A549 (cell line): ENCODE measurements around the gene CCDC146. TPM values are rescaled to one million over a fixed set of nuclear protein-coding genes. Genes with fewer than 3 reads are reported as not detected.

ENCODE experiments used
- ATAC-seq, 2 experiments: fragments of 200-7000 bp in 1 of 2; fragments of >200 bp in 1 of 2; cut with Nextera tagmentation in 1 of 2; cut with Tn5 transposase in 1 of 2; 3 replicates each; pipeline versions ENCODE4 v1.8.0 to v1.9.1; 2018 to 2020; ENCODE audit warnings: mild to moderate bottlenecking in 1 of 2, moderate library complexity in 1 of 2
- CTCF ChIA-PET: fragments of 300-600 bp; sonication (Branson Sonifier 250); formaldehyde crosslinking; extraction: SDS; loops from one replicate; lab custom pipeline; 2021; ENCODE audit warnings: antibody characterized with exemption, inconsistent platforms; lab: Yijun Ruan, JAX
- POLR2A ChIA-PET: fragments of 350-600 bp; formaldehyde crosslinking; extraction: SDS; loops from one replicate; lab custom pipeline; 2021; ENCODE audit warnings: antibody characterized with exemption, inconsistent platforms; lab: Yijun Ruan, JAX
- DNase-seq, 2 experiments: peaks; one replicate each; pipeline versions ENCODE4 v3.0.0 to v3.0.0-alpha.2; 2011 to 2016; ENCODE audit warnings: low read depth in 1 of 2, low spot score in 1 of 2
- FAIRE-seq: peaks from 2 replicates; lab custom pipeline; 2011; peaks lifted over from hg19 to GRCh38; lab: Jason Lieb, UNC
- H3K27ac ChIP-seq, 2 experiments: fragments of >200 bp; sonication (Bioruptor Twin); formaldehyde crosslinking; 3 replicates each; pipeline ENCODE4 v1.5.1; 2016 to 2017
- H3K4me1 ChIP-seq: fragments of >200 bp; sonication (Bioruptor Twin); formaldehyde crosslinking; 3 replicates; pipeline ENCODE4 v1.6.1; 2016
- H3K4me2 ChIP-seq: fragments of >200 bp; sonication (Bioruptor Twin); formaldehyde crosslinking; 3 replicates; pipeline ENCODE4 v1.6.1; 2016
- H3K4me3 ChIP-seq: fragments of >200 bp; sonication (Bioruptor Twin); formaldehyde crosslinking; 3 replicates; pipeline ENCODE4 v1.5.1; 2016
- H3K9me3 ChIP-seq: fragments of >200 bp; sonication (Bioruptor Twin); formaldehyde crosslinking; 3 replicates; pipeline ENCODE4 v1.6.1; 2016
- CHD2 ChIP-seq: fragments of 150-350 bp; IDR thresholded peaks from 2 replicates; pipeline ENCODE4 v1.6.1; 2014; ENCODE audit warnings: low read length; ENCODE audit not compliant: partially characterized antibody
- CHD4 ChIP-seq: fragments of 200-600 bp; sonication (generic); IDR thresholded peaks from 2 replicates; pipeline ENCODE4 v1.6.1; 2016; ENCODE audit warnings: antibody characterized with exemption, mild to moderate bottlenecking, borderline replicate concordance
- EHF ChIP-seq: fragments of 250-450 bp; sonication (Bioruptor Pico); IDR thresholded peaks from 2 replicates; pipeline ENCODE4 v1.5.0; 2020; ENCODE audit warnings: mild to moderate bottlenecking
- ESRRA ChIP-seq: fragments of 150-350 bp; IDR thresholded peaks from 2 replicates; pipeline ENCODE4 v1.6.1; 2014; ENCODE audit warnings: mild to moderate bottlenecking, low read length, borderline replicate concordance
- FOSB ChIP-seq: fragments of 250-450 bp; sonication (Bioruptor Pico); IDR thresholded peaks from 2 replicates; pipeline ENCODE4 v1.5.0; 2020; ENCODE audit warnings: mild to moderate bottlenecking, moderate library complexity
- FOXS1 ChIP-seq: fragments of 250-450 bp; sonication (Bioruptor Pico); IDR thresholded peaks from 2 replicates; pipeline ENCODE4 v1.5.0; 2020; ENCODE audit warnings: mild to moderate bottlenecking, moderate library complexity
- HOXB13 ChIP-seq: fragments of 250-450 bp; sonication (Bioruptor Pico); IDR thresholded peaks from 2 replicates; pipeline ENCODE4 v1.5.0; 2020; ENCODE audit warnings: low read depth, mild to moderate bottlenecking, moderate library complexity
- HOXB5 ChIP-seq: fragments of 250-450 bp; sonication (Bioruptor Pico); IDR thresholded peaks from 2 replicates; pipeline ENCODE4 v1.5.0; 2020; ENCODE audit warnings: mild to moderate bottlenecking, moderate library complexity
- KDM5A ChIP-seq: fragments of 200-600 bp; sonication (generic); IDR thresholded peaks from 2 replicates; pipeline ENCODE4 v1.6.1; 2016; ENCODE audit warnings: antibody characterized with exemption, mild to moderate bottlenecking
- MAFK ChIP-seq: fragments of 450-650 bp; IDR thresholded peaks from 2 replicates; pipeline ENCODE4 v1.6.1; 2014; ENCODE audit not compliant: partially characterized antibody
- NFE2L2 ChIP-seq: fragments of 150-350 bp; conservative IDR thresholded peaks from 2 replicates; pipeline ENCODE4 v1.6.1; 2014; ENCODE audit warnings: low read length
- NPAS2 ChIP-seq: fragments of 250-450 bp; sonication (Bioruptor Pico); IDR thresholded peaks from 2 replicates; pipeline ENCODE4 v1.8.0; 2022; ENCODE audit warnings: mild to moderate bottlenecking, moderate library complexity, borderline replicate concordance
- RAD21 ChIP-seq, 2 experiments: fragments of >200 bp in 1 of 2; sonication (Bioruptor Twin) in 1 of 2; formaldehyde crosslinking in 1 of 2; IDR thresholded peaks in 1 of 2; conservative IDR thresholded peaks in 1 of 2; 2 replicates in 1 of 2; 3 replicates in 1 of 2; pipeline ENCODE4 v1.6.1; 2012 to 2018; ENCODE audit warnings: inconsistent platforms in 1 of 2
- RARB ChIP-seq: fragments of 250-450 bp; sonication (Bioruptor Pico); IDR thresholded peaks from 2 replicates; pipeline ENCODE4 v1.8.0; 2021; ENCODE audit warnings: mild to moderate bottlenecking, moderate library complexity
- TFCP2L1 ChIP-seq: fragments of 250-450 bp; sonication (Bioruptor Pico); IDR thresholded peaks from 2 replicates; pipeline ENCODE4 v1.5.0; 2021; ENCODE audit warnings: mild to moderate bottlenecking
- ZFP36 ChIP-seq: fragments of 450-650 bp; IDR thresholded peaks from 2 replicates; pipeline ENCODE4 v1.6.1; 2014; ENCODE audit warnings: borderline replicate concordance; ENCODE audit not compliant: partially characterized antibody
- ZNF302 ChIP-seq: fragments of 250-450 bp; sonication (Bioruptor Pico); IDR thresholded peaks from 2 replicates; pipeline ENCODE4 v1.9.0; 2021; ENCODE audit warnings: inconsistent platforms, mild to moderate bottlenecking, moderate library complexity
- WGBS: methylation state at CpG from one replicate; pipeline ENCODE4 v1.1.6; 2017; ENCODE audit errors: missing lambda C conversion rate; 5-methylcytosine and 5-hydroxymethylcytosine counted together
- polyA plus RNA-seq, 4 experiments: library from polyadenylated mRNA; depleted of rRNA in 3 of 4; stranded (reverse); fragments of >200 nt; fragmentation: RNase III in 1 of 4; extraction: RNeasy Plus Mini Kit Qiagen cat#74134 plus additional on column Dnase treatment in 1 of 4; gene quantifications; 2 replicates in 3 of 4; 3 replicates in 1 of 4; pipeline ENCODE4 v1.2.3, GENCODE V29; 2011 to 2017
- TF ChIP-seq, protein P1 (sequence below): IDR thresholded peaks from 2 replicates; pipeline ENCODE4 v1.6.1; 2012; ENCODE audit warnings: low read depth, borderline replicate concordance
- TF ChIP-seq, protein P2 (sequence below): fragments of 250-450 bp; sonication (Bioruptor Pico); IDR thresholded peaks from 2 replicates; pipeline ENCODE4 v1.5.0; 2020; ENCODE audit warnings: low read depth, mild to moderate bottlenecking, moderate library complexity
- TF ChIP-seq, protein P3 (sequence below): fragments of 150-350 bp; IDR thresholded peaks from 2 replicates; pipeline ENCODE4 v1.6.1; 2014; ENCODE audit warnings: low read depth, mild to moderate bottlenecking, low read length
- TF ChIP-seq, protein P4 (sequence below): fragments of >200 bp; sonication (Bioruptor Twin); formaldehyde crosslinking; IDR thresholded peaks from 3 replicates; pipeline ENCODE4 v1.6.1; 2016
- TF ChIP-seq, protein P5 (sequence below): IDR thresholded peaks from 2 replicates; pipeline ENCODE4 v1.6.1; 2012
- TF ChIP-seq, protein P6 (sequence below): fragments of 450-650 bp; IDR thresholded peaks from 2 replicates; pipeline ENCODE4 v1.6.1; 2014; ENCODE audit warnings: antibody characterized with exemption
- TF ChIP-seq, protein P7 (sequence below): IDR thresholded peaks from 2 replicates; pipeline ENCODE4 v1.6.1; 2012
- TF ChIP-seq, protein P8 (sequence below): fragments of >200 bp; sonication (Bioruptor Twin); formaldehyde crosslinking; IDR thresholded peaks from 2 replicates; pipeline ENCODE4 v1.6.1; 2016

CCDC146 gene
- polyA plus RNA-seq, 2 of the 4 experiments (the other 2 are of a cell fraction) = 1.4 to 3.4 TPM

DNA sequence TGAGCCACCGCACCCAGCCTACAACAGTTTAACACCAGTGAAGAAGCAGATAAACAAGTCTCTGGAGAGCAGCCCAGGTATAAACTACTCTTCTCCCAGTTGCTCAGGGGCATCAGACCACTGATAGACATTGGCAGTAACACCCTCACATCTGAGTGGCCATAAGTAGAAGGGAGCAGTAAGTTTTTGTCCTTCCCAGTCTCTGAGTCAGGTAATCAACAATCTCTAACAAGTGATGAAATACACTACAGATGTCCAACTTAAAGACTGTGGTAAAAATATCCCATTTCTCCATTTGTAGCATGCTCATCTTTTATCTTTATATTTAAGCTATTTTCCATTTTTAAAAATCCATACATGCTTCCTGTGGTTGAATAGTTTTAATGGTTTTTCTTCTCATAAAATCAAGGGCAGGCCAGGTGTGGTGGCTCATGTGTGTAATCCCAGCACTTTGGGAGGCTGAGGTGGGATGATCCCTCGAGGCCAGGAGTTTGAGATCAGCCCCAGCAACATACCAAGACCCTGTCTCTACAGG is 215.1 kb downstream of the CCDC146 start:
- H3K4me2 ChIP-seq = no peak overlapping the region
- TF ChIP-seq KDM5A = no peak
- TF ChIP-seq EHF (CRISPR knock-in tag) = no peak
- TF ChIP-seq NFE2L2 = no peak
- TF ChIP-seq TFCP2L1 (CRISPR knock-in tag) = no peak
- TF ChIP-seq, protein P1, sequence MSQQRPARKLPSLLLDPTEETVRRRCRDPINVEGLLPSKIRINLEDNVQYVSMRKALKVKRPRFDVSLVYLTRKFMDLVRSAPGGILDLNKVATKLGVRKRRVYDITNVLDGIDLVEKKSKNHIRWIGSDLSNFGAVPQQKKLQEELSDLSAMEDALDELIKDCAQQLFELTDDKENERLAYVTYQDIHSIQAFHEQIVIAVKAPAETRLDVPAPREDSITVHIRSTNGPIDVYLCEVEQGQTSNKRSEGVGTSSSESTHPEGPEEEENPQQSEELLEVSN = no peak
- no peak for TF ChIP-seq FOSB
- TF ChIP-seq CHD2 = no peak
- TF ChIP-seq RAD21 (conservative IDR thresholded peaks at IDR 0.05 in 1 of 2, IDR thresholded peaks at IDR 0.05 in 1 of 2) = no peak
- no peak for TF ChIP-seq RARB (CRISPR knock-in tag)
- no peak for TF ChIP-seq HOXB13 (CRISPR knock-in tag)
- no peak for TF ChIP-seq ZFP36
- TF ChIP-seq, protein P2, sequence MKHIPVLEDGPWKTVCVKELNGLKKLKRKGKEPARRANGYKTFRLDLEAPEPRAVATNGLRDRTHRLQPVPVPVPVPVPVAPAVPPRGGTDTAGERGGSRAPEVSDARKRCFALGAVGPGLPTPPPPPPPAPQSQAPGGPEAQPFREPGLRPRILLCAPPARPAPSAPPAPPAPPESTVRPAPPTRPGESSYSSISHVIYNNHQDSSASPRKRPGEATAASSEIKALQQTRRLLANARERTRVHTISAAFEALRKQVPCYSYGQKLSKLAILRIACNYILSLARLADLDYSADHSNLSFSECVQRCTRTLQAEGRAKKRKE (CRISPR knock-in tag) = no peak
- TF ChIP-seq HOXB5 = no peak
- TF ChIP-seq, protein P3, sequence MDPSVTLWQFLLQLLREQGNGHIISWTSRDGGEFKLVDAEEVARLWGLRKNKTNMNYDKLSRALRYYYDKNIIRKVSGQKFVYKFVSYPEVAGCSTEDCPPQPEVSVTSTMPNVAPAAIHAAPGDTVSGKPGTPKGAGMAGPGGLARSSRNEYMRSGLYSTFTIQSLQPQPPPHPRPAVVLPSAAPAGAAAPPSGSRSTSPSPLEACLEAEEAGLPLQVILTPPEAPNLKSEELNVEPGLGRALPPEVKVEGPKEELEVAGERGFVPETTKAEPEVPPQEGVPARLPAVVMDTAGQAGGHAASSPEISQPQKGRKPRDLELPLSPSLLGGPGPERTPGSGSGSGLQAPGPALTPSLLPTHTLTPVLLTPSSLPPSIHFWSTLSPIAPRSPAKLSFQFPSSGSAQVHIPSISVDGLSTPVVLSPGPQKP = no peak
- no peak for TF ChIP-seq ZNF302 (CRISPR knock-in tag)
- H3K4me1 ChIP-seq = peaks cover 9% of the 10 kb centered on the region; the same call in 2 of the 3 replicates
- ATAC-seq = no peak
- CTCF ChIA-PET = no interaction called here
- no peak overlapping the region for H3K27ac ChIP-seq
- H3K9me3 ChIP-seq = no peaks in the 10 kb centered on the region
- WGBS = 70% methylated on average over 2 of the region's 2 CpGs
- POLR2A ChIA-PET = no interaction called here
- no peak overlapping the region for H3K4me3 ChIP-seq
- no peak for FAIRE-seq
- no peak for DNase-seq

DNA sequence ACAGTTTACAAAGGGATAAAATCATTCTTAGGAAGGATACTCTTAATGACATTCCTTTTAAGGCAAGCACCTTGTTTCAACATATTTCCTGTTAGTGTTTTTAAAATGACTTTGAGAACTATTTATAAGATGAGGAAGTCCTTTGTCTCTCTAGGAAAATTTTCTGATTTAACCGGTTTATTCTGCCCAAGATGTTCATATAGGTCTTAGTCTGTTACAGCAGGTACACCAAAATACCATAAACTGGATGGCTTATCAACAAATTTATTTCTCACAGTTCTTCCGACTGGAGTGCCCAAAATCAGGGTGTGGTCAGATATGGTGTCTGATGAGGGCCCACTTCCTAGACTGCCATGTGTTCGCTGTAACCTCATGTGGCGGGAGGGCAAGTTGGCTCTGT is 215.8 kb downstream of the CCDC146 start:
- CTCF ChIA-PET = no interaction called here
- peaks cover 9% of the 10 kb centered on the region; the same call in 2 of the 3 replicates for H3K4me1 ChIP-seq
- no peak overlapping the region for H3K4me3 ChIP-seq
- no peak overlapping the region for H3K4me2 ChIP-seq
- WGBS = 84% methylated on average over 4 of the region's 4 CpGs
- H3K9me3 ChIP-seq = no peaks in the 10 kb centered on the region
- no peak for FAIRE-seq
- ATAC-seq = no peak
- TF ChIP-seq FOXS1 (CRISPR knock-in tag) (no peak), MAFK (no peak), NPAS2 (CRISPR knock-in tag) (no peak), EHF (CRISPR knock-in tag) (no peak), CHD4 (no peak), HOXB13 (CRISPR knock-in tag) (no peak), ESRRA (no peak), RARB (CRISPR knock-in tag) (no peak)
- TF ChIP-seq, protein P4, sequence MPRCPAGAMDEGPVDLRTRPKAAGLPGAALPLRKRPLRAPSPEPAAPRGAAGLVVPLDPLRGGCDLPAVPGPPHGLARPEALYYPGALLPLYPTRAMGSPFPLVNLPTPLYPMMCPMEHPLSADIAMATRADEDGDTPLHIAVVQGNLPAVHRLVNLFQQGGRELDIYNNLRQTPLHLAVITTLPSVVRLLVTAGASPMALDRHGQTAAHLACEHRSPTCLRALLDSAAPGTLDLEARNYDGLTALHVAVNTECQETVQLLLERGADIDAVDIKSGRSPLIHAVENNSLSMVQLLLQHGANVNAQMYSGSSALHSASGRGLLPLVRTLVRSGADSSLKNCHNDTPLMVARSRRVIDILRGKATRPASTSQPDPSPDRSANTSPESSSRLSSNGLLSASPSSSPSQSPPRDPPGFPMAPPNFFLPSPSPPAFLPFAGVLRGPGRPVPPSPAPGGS = no peak
- TF ChIP-seq, protein P5, sequence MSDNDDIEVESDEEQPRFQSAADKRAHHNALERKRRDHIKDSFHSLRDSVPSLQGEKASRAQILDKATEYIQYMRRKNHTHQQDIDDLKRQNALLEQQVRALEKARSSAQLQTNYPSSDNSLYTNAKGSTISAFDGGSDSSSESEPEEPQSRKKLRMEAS = no peak
- TF ChIP-seq, protein P6, sequence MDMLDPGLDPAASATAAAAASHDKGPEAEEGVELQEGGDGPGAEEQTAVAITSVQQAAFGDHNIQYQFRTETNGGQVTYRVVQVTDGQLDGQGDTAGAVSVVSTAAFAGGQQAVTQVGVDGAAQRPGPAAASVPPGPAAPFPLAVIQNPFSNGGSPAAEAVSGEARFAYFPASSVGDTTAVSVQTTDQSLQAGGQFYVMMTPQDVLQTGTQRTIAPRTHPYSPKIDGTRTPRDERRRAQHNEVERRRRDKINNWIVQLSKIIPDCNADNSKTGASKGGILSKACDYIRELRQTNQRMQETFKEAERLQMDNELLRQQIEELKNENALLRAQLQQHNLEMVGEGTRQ = no peak
- TF ChIP-seq, protein P7, sequence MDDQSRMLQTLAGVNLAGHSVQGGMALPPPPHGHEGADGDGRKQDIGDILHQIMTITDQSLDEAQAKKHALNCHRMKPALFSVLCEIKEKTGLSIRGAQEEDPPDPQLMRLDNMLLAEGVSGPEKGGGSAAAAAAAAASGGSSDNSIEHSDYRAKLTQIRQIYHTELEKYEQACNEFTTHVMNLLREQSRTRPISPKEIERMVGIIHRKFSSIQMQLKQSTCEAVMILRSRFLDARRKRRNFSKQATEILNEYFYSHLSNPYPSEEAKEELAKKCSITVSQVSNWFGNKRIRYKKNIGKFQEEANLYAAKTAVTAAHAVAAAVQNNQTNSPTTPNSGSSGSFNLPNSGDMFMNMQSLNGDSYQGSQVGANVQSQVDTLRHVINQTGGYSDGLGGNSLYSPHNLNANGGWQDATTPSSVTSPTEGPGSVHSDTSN = no peak
- TF ChIP-seq, protein P8, sequence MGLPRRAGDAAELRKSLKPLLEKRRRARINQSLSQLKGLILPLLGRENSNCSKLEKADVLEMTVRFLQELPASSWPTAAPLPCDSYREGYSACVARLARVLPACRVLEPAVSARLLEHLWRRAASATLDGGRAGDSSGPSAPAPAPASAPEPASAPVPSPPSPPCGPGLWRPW = no peak
- H3K27ac ChIP-seq = no peak overlapping the region
- no peak for DNase-seq
- POLR2A ChIA-PET = no interaction called here
